Femur (tissue), 1 donor: ENCODE measurements around the gene ZNF267.
"Not testable (repeated sequence)": the region's sequence is repeated elsewhere in the genome, so short reads cannot be mapped to it uniquely, and the experiment has no call there.

Source experiments
- DNase-seq: peaks from one replicate; pipeline ENCODE4 v3.0.0-alpha.2; 2017

The ZNF267 gene

GRCh38 chr16:31880322-31880979 lies 6.8 kb downstream of the ZNF267 start:
- no peak for DNase-seq

GRCh38 chr16:31886227-31886626 lies 12.6 kb downstream of the ZNF267 start:
- no peak for DNase-seq

GRCh38 chr16:31888735-31889134 lies 15.1 kb downstream of the ZNF267 start:
- no peak for DNase-seq

- not testable (repeated sequence) for DNase-seq
These were observed 18.5 kb downstream of the ZNF267 start for GRCh38 chr16:31892111-31892510.

GRCh38 chr16:31893824-31894223 lies 20.2 kb downstream of the ZNF267 start:
- no peak for DNase-seq

GRCh38 chr16:31897283-31897682 lies 23.7 kb downstream of the ZNF267 start:
- no peak for DNase-seq

GRCh38 chr16:31899505-31899904 lies 25.9 kb downstream of the ZNF267 start:
- no peak for DNase-seq

GRCh38 chr16:31904571-31904970 lies 31.0 kb downstream of the ZNF267 start:
- not testable (repeated sequence) for DNase-seq

- no peak for DNase-seq
These were observed 40.1 kb downstream of the ZNF267 start for GRCh38 chr16:31913668-31914067.

GRCh38 chr16:31916056-31916488 lies 42.5 kb downstream of the ZNF267 start:
- DNase-seq: no peak

- no peak for DNase-seq
These were observed 46.8 kb downstream of the ZNF267 start for GRCh38 chr16:31920373-31920772.

GRCh38 chr16:31951806-31952205 lies 78.2 kb downstream of the ZNF267 start:
- not testable (repeated sequence) for DNase-seq

- not testable (repeated sequence) for DNase-seq
These were observed 78.6 kb downstream of the ZNF267 start for GRCh38 chr16:31952206-31952605.

GRCh38 chr16:31956221-31956620 lies 82.6 kb downstream of the ZNF267 start:
- DNase-seq: not testable (repeated sequence)

GRCh38 chr16:31960186-31960910 lies 86.7 kb downstream of the ZNF267 start:
- DNase-seq: not testable (repeated sequence)
